HG02943 (cell line): Measurements from ENCODE around the gene HERC2.
"Not testable (repeated sequence)": the region's sequence is repeated elsewhere in the genome, so short reads cannot be mapped to it uniquely, and the experiment has no call there.

ENCODE experiments used
- ATAC-seq: cut with Tn5 transposase; IDR thresholded peaks from one replicate; pipeline ENCODE4 v1.9.1; 2021; ENCODE audit warnings: mild to moderate bottlenecking, low read depth, moderate library complexity; ENCODE audit not compliant: unreplicated experiment

HERC2 gene

GRCh38 chr15:28182731-28183130, 139.2 kb downstream of the HERC2 start:
- no peak for ATAC-seq

- no peak for ATAC-seq
Observed at GRCh38 chr15:28182216-28182615, 139.8 kb downstream of the HERC2 start.

GRCh38 chr15:28181366-28181765, 140.6 kb downstream of the HERC2 start:
- no peak for ATAC-seq

- ATAC-seq = no peak
Observed at GRCh38 chr15:28179270-28179669, 142.7 kb downstream of the HERC2 start.

GRCh38 chr15:28178727-28179126, 143.3 kb downstream of the HERC2 start:
- no peak for ATAC-seq

- no peak for ATAC-seq
Observed at GRCh38 chr15:28178290-28178689, 143.7 kb downstream of the HERC2 start.

- ATAC-seq = no peak
Observed at GRCh38 chr15:28169366-28169765, 152.6 kb downstream of the HERC2 start.

- not testable (repeated sequence) for ATAC-seq
Observed at GRCh38 chr15:28168405-28169121, 153.4 kb downstream of the HERC2 start.

GRCh38 chr15:28167042-28167441, 154.9 kb downstream of the HERC2 start:
- ATAC-seq = no peak

- ATAC-seq = no peak
Observed at GRCh38 chr15:28165791-28166190, 156.2 kb downstream of the HERC2 start.

GRCh38 chr15:28164876-28165275, 157.1 kb downstream of the HERC2 start:
- ATAC-seq = no peak

- ATAC-seq = no peak
Observed at GRCh38 chr15:28154283-28154682, 167.7 kb downstream of the HERC2 start.

GRCh38 chr15:28153492-28154119, 168.4 kb downstream of the HERC2 start:
- ATAC-seq = no peak

- ATAC-seq = not testable (repeated sequence)
Observed at GRCh38 chr15:28152538-28152923, 169.4 kb downstream of the HERC2 start.

- not testable (repeated sequence) for ATAC-seq
Observed at GRCh38 chr15:28151864-28152537, 170.0 kb downstream of the HERC2 start.

- ATAC-seq = no peak
Observed at GRCh38 chr15:28147801-28148200, 174.2 kb downstream of the HERC2 start.

- not testable (repeated sequence) for ATAC-seq
Observed at GRCh38 chr15:28145419-28145818, 176.6 kb downstream of the HERC2 start.

- ATAC-seq = no peak
Observed at GRCh38 chr15:28140062-28140461, 181.9 kb downstream of the HERC2 start.

- ATAC-seq = not testable (repeated sequence)
Observed at GRCh38 chr15:28137408-28138039, 184.5 kb downstream of the HERC2 start.

GRCh38 chr15:28136236-28136904, 185.6 kb downstream of the HERC2 start:
- ATAC-seq = peak; percentile 95

GRCh38 chr15:28133281-28133680, 188.7 kb downstream of the HERC2 start:
- ATAC-seq = no peak
